ENCODE data around the gene RHOC.

RHOC gene

GRCh38 chr1:112678605-112679004, 28.3 kb downstream of the RHOC start:
- no peak for DNase-seq (ENCODE audit: low read depth, low spot score)

- no peak for DNase-seq (ENCODE audit: low read depth, low spot score)
These were observed 29.4 kb downstream of the RHOC start for GRCh38 chr1:112677501-112677900.

GRCh38 chr1:112676543-112676942, 30.4 kb downstream of the RHOC start:
- no peak for DNase-seq (ENCODE audit: low read depth, low spot score)

GRCh38 chr1:112675728-112676381, 31.1 kb downstream of the RHOC start:
- DNase-seq (ENCODE audit: low read depth, low spot score), result no peak

GRCh38 chr1:112674986-112675727, 31.8 kb downstream of the RHOC start:
- DNase-seq (ENCODE audit: low read depth, low spot score), result peak; percentile 58

- peak; percentile 87 for DNase-seq (ENCODE audit: low read depth, low spot score)
These were observed 32.4 kb downstream of the RHOC start, which contains the start of gene MOV10 for GRCh38 chr1:112674440-112674985. Gene MOV10 (plus strand): TSS chr1:112674659. CDS start chr1:112674913, 254 bp downstream.

GRCh38 chr1:112673592-112674439, 33.1 kb downstream of the RHOC start:
- DNase-seq (ENCODE audit: low read depth, low spot score), result peak; percentile 18

GRCh38 chr1:112672842-112673241, 34.1 kb downstream of the RHOC start:
- no peak for DNase-seq (ENCODE audit: low read depth, low spot score)

GRCh38 chr1:112672009-112672408, 34.9 kb downstream of the RHOC start:
- DNase-seq (ENCODE audit: low read depth, low spot score), result no peak

- DNase-seq (ENCODE audit: low read depth, low spot score), result no peak
These were observed 40.0 kb downstream of the RHOC start for GRCh38 chr1:112666946-112667345.

- DNase-seq (ENCODE audit: low read depth, low spot score), result no peak
These were observed 41.1 kb downstream of the RHOC start for GRCh38 chr1:112665857-112666256.

- no peak for DNase-seq (ENCODE audit: low read depth, low spot score)
These were observed 55.7 kb downstream of the RHOC start for GRCh38 chr1:112651205-112651604.

Measured in ELF-1 (cell line).